Spleen (tissue), 7 donors: ENCODE measurements around the gene SLC29A1.

Experiments
- POLR2AphosphoS5 ChIP-seq, 3 donors: sonication (generic); formaldehyde crosslinking; IDR thresholded peaks; one replicate each; pipeline ENCODE4 v1.5.1; 2017; ENCODE audit warnings: antibody characterized with exemption in 3 of 3
- TF ChIP-seq, protein P1 (sequence below), 11 experiments: fragments of 200-600 bp in 7 of 11; fragments of 450-650 bp in 4 of 11; sonication (generic) in 4 of 11; IDR thresholded peaks in 8 of 11; conservative IDR thresholded peaks in 3 of 11; 1 replicate in 7 of 11; 2 replicates in 4 of 11; pipeline versions ENCODE4 v1.4.0 to v1.8.0; 2016 to 2021; ENCODE audit warnings: antibody characterized with exemption in 11 of 11, inconsistent platforms in 4 of 11, mild to moderate bottlenecking in 1 of 11
- donor health status: DM: no; HTN: no; CAD: no; lungs with moderate emphysema.
- donor health status: DM: no; HTN: no; CAD: no.
- donor health status: DM: no; HTN: no; CAD: no.

DNA sequence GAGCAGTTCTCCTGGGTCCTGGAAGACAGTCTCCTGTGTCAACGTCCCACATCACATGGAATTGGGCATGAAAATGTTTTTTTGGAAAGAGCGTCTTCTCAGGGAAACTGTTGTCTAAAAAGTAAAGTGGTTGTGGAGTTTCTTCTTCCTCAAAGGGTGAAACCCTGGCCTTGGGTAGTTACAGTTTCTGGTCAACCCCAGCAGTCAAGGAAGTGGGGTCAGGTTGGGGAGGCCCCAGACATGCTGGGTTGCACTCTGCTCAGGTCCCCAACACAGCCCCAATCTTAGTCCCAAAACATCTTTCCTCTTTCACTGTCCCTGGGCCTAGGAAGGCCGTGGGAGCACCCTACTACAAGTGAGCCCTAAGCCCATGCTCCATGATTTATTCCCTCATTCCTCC, 43.0 kb downstream of the SLC29A1 start:
- no peak for TF ChIP-seq POLR2AphosphoS5 (IDR thresholded peaks at IDR 0.05)
- TF ChIP-seq, protein P1, sequence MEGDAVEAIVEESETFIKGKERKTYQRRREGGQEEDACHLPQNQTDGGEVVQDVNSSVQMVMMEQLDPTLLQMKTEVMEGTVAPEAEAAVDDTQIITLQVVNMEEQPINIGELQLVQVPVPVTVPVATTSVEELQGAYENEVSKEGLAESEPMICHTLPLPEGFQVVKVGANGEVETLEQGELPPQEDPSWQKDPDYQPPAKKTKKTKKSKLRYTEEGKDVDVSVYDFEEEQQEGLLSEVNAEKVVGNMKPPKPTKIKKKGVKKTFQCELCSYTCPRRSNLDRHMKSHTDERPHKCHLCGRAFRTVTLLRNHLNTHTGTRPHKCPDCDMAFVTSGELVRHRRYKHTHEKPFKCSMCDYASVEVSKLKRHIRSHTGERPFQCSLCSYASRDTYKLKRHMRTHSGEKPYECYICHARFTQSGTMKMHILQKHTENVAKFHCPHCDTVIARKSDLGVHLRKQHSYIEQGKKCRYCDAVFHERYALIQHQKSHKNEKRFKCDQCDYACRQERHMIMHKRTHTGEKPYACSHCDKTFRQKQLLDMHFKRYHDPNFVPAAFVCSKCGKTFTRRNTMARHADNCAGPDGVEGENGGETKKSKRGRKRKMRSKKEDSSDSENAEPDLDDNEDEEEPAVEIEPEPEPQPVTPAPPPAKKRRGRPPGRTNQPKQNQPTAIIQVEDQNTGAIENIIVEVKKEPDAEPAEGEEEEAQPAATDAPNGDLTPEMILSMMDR (IDR thresholded peaks at IDR 0.05 in 8 of 11, conservative IDR thresholded peaks at IDR 0.05 in 3 of 11): no peak
